ENCODE results near the gene ADRB2.

Gene ADRB2

DNA sequence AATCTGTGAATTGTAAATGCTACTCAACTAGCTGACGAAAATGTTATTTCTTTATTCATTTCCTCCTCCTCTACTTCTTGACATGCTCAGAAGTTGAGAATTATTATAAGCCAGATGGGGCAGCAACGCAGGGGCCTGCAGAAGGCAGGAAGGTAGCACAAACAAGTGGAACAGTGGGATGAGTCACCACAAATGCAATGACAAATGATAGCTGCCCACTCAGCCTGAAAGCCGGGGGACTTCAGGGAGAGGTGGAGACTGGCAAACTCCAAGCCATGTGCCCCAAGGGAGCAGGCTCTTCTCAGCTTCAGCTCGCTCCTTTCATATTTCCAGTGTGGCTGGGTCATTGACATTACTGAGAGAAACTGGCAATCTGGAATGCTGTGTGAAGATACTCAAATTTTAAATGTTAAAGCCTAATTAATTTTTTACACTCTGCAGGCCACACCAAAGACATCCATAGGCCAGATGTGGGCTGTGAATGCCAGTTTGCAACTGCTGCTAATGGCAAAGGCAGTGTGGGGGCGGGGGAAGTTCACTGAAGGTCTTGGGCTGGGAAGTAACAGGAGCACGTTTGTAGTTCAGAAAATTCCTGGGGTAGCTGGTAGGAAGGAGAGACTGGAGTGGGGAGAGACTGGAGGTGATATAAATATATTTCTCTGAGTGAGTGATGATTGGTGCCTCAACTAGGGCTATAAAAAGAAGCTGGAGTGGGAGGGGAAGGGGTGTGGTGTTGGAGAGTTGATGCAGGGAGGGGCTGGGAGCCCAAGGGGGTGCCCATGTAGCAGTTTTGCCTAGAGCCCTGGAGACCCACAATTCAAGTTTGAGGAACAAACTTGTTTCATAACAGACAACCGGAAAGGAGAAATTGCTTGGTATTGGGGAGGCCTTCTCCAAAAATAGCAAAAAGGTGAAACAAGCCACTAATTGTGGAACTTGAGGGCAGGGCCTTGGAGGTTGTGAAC lies 20.8 kb upstream of the ADRB2 start:
- peak; percentile 35 for DNase-seq (ENCODE audit: low spot score)

DNA sequence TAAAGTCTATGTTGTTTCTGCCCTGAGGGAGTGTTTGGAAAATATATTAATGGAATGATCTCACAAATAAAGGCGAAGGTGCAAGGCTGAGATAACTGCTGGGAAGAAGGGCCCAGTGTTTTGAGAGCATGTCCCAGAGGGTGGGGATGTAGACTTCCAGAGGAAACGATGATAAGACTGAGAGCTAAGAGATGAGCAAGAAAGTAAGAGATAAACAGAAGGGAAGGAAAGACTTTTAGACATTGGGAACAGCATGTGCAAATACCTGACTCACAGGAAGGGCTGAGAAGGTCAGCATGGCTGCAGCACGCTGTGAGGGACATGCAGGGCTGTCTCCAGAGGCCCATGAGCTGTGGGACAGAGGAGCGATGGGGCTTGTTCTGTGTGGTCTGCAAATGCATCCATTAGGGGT lies 19.9 kb upstream of the ADRB2 start:
- DNase-seq (ENCODE audit: low spot score): no peak

DNA sequence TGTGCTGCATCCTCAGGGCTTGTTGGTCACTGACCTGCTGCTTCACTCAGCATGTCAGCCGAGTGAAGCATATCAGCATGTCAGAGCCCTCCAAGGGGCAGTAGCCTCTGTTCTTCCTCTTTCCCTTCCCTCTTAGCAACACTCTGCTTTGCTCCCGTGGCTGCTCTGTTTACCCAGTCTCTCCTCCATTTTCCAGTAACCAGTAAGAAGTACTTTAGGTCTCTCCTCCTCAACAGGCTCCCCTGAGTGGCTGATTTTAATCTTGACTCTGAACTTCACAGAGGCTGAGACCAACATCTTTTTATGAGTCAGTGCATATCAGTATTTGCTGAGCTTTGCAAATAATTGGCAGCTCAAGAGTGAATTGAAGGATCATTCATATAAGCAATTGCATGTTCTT lies 18.6 kb upstream of the ADRB2 start:
- DNase-seq (ENCODE audit: low spot score): no peak

- DNase-seq (ENCODE audit: low spot score): no peak
These were observed 17.4 kb upstream of the ADRB2 start for GRCh38 chr5:148808864-148809642.

DNA sequence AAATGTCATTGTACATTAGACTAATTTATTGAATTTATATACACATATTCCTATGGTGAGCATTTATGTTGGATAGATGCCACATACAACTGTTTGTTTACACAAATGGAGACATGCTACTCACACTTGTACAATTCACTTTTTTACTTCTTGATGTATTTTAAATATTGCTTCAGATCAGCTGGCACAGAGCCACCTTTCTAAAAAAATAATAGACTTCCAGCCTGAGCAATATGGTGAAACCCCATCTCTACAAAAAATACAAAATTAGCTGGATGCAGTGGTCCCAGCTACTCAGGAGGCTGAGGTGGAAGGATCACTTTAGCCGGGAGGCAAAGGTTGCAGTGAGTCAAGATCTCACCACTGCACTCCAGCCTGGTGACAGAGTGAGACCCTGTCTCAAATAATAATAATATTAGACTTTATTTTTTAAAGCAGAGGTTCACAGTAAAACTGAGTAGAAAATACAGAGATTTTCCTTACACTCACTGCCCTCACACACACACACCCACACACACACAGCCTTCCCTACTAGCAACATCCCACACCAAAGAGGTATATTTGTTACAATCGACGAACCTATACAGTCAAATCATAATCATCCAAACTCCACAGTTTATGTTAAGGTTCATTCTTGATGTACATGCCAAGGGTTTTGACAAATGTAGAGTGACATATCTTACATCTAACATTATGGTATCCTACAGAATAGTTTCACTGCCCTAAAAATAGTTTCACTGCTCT lies 16.5 kb upstream of the ADRB2 start:
- no peak for DNase-seq (ENCODE audit: low spot score)

- DNase-seq (ENCODE audit: low spot score): no peak
These were observed 15.6 kb upstream of the ADRB2 start for GRCh38 chr5:148810823-148811222.

- DNase-seq (ENCODE audit: low spot score): no peak
These were observed 14.7 kb upstream of the ADRB2 start for GRCh38 chr5:148811756-148812155.

GRCh38 chr5:148815086-148815485 lies 11.3 kb upstream of the ADRB2 start:
- DNase-seq (ENCODE audit: low spot score): no peak

GRCh38 chr5:148815578-148815977 lies 10.8 kb upstream of the ADRB2 start:
- no peak for DNase-seq (ENCODE audit: low spot score)

GRCh38 chr5:148816357-148816756 lies 10.1 kb upstream of the ADRB2 start:
- no peak for DNase-seq (ENCODE audit: low spot score)

DNA sequence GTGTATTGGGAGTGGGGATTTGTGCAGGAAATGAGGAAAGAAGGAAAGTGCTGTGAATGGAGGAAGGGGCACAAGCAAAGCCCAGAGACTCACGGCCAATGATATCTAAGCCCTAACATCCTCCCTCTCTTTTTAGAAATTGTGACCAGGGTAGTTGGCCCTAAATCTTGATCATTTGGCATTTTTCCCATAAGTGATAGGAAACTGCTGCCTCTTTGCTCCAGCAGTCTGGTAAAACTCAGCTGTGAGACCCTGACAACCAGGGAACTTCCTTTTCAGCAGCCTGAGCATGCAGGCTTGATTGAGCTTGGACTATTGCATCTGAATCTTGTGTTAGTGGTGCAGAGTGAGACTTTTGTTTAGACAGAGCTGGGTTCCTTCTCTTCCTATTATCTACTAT lies 9.6 kb upstream of the ADRB2 start:
- no peak for DNase-seq (ENCODE audit: low spot score)

DNA sequence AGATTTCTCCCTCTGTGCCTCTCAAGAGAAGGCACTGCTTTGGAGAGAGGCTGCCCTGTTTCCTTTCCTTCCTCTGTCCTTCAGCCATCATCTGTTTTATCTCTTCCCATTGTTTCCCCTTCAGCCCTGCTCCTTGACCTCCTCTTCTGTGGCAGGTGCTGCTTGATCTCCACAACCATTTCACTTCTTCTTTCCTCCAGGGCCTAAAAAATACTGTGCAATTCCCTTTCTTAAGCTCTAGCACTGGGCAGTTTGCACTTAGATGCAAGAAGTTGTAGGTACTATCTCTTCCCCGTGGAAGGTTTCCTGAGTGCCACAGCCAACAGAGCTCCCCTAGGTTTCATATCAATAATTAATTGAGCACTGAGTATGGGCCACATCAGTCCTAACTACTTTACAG lies 8.8 kb upstream of the ADRB2 start:
- no peak for DNase-seq (ENCODE audit: low spot score)

DNA sequence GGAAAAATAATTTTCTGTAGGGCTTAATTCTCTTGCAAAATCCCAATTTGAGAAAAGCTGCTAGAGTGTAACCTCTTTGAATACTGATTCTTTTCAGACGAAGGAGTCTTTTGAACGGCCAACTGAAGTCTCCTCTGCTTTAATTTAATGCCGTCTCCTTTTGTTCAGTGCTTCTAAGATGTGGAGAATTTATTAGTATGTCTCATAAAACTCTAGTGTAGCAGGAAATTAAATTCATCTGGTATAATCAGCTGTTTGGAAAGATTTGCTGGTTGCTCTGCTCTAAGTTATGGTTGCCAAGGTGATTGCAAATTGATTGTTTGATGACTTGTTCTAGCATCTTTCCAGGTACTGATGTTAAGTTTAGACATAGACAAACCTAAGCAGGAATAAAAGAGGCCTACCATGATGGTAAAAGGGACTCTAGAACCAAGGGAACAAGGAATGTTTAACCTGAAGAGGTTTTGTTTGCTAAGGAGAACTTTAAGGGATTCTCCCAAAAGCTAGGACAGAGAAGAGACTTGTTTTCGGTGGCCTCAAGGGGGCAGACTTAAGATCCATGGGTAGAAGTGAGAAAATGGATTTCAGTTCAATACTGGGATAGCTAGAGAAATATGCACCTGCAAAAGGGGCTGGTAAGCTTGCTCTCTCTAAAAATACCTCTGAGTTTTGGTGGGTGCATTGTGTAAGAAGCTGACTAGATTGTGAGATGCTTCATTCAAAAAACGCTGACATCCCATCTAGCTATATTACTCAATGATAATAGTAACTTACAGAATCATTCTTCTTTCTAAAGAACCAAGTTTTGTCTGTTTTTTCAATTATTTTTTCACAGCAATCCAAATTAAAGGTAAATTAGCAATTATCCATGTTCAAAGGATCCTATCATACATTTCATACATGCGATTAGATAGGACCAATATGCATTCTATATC lies 5.7 kb upstream of the ADRB2 start:
- peak; percentile 23 for DNase-seq (ENCODE audit: low spot score)

DNA sequence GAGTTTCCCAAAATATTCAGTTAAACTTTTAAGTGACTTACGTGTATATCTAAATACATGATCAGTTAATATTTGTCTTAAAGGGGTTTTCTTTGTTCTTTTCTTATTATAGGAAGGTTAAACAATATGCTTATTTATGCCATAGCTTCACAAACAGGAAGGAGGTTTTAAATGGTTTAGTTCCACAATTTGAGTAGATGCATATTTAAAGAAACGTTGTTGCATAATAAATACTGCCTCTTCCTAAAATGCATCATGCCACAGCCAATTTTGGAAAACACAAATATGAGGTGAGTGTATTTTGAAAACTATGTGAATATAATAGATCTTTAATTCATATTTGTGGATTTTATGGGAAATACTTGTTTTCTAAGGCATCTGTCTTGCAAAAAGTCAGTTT lies 2.5 kb upstream of the ADRB2 start:
- no peak for DNase-seq (ENCODE audit: low spot score)

DNA sequence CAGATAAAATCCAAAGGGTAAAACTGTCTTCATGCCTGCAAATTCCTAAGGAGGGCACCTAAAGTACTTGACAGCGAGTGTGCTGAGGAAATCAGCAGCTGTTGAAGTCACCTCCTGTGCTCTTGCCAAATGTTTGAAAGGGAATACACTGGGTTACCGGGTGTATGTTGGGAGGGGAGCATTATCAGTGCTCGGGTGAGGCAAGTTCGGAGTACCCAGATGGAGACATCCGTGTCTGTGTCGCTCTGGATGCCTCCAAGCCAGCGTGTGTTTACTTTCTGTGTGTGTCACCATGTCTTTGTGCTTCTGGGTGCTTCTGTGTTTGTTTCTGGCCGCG lies 727 bp upstream of the ADRB2 start:
- DNase-seq (ENCODE audit: low spot score): no peak

GRCh38 chr5:148826739-148827070 lies 294 bp downstream of the ADRB2 start:
- DNase-seq (ENCODE audit: low spot score): no peak

- DNase-seq (ENCODE audit: low spot score): no peak
These were observed 1.3 kb downstream of the ADRB2 start for GRCh38 chr5:148827723-148828122.

GRCh38 chr5:148828511-148829247 lies 2.3 kb downstream of the ADRB2 start:
- no peak for DNase-seq (ENCODE audit: low spot score)

DNA sequence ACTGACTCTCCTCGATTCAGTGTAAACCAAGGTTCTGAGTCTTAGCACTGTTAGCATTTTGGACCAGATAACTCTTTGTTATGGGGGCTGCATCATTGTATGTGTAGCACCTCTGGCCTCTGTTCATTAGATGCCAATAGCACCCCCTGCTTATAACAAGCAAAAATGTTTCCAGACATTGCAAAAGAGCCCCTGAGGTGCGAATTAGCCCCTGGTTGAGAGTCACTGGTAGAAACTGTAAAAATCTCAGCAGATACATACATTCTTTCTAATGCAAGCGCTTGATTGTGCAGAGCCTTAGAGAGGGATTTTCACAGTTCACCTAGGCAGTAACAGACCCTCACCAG lies 2.8 kb downstream of the ADRB2 start:
- no peak for DNase-seq (ENCODE audit: low spot score)

DNA sequence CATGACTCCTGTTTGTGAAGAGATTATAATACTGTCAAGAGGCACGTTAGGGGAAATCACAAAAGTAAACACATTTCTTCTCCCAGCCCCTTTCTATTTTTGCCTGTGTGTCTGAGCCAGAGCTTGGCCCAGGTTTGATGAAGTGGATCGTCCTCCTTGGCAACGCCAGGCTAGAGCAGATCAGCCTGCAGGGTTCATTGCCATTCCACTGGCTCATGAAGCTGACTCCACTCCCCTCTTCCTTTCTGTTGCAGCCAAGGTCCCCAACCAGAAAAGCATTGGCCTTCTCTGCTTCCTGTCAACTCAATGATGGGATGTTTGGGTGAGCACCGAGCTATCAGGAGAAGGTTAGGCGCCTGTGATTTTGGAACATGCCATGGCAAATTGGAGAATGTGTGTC lies 3.3 kb downstream of the ADRB2 start:
- DNase-seq (ENCODE audit: low spot score): no peak

- DNase-seq (ENCODE audit: low spot score): no peak
These were observed 3.8 kb downstream of the ADRB2 start for GRCh38 chr5:148830211-148830610.
